Stomach smooth muscle (tissue), 2 donors: ENCODE measurements around the gene KCNJ6.
"Not testable (repeated sequence)": the region's sequence is repeated elsewhere in the genome, so short reads cannot be mapped to it uniquely, and the experiment has no call there.

Experiments used
- H3K27ac ChIP-seq: one replicate; pipeline ENCODE4 v1.7.0; 2013; ENCODE audit warnings: mild to moderate bottlenecking, low read length, inconsistent platforms
- H3K27me3 ChIP-seq, 2 donors: one replicate each; pipeline ENCODE4 v1.7.0; 2013; ENCODE audit warnings: low read length in 2 of 2; ENCODE audit not compliant: insufficient read depth in 2 of 2, control insufficient read depth in 1 of 2
- H3K36me3 ChIP-seq, 2 donors: one replicate each; pipeline ENCODE4 v1.7.0; 2013; ENCODE audit warnings: low read length in 2 of 2; ENCODE audit not compliant: control insufficient read depth in 2 of 2, insufficient read depth in 2 of 2
- H3K4me1 ChIP-seq: one replicate; pipeline ENCODE4 v1.7.0; 2013; ENCODE audit warnings: low read length; ENCODE audit not compliant: control insufficient read depth, insufficient read depth
- H3K4me3 ChIP-seq, 2 donors: one replicate each; pipeline ENCODE4 v1.7.0; 2013; ENCODE audit warnings: low read length in 2 of 2
- H3K9ac ChIP-seq, 2 donors: one replicate each; pipeline ENCODE4 v1.7.0; 2013; ENCODE audit warnings: low read length in 2 of 2, mild to moderate bottlenecking in 1 of 2
- H3K9me3 ChIP-seq, 2 donors: one replicate each; pipeline ENCODE4 v1.7.0; 2013; ENCODE audit warnings: low read length in 2 of 2; ENCODE audit not compliant: control insufficient read depth in 2 of 2
- donor health status: healthy.
- donor health status: Pancreatic carcinoma.

The KCNJ6 gene

DNA sequence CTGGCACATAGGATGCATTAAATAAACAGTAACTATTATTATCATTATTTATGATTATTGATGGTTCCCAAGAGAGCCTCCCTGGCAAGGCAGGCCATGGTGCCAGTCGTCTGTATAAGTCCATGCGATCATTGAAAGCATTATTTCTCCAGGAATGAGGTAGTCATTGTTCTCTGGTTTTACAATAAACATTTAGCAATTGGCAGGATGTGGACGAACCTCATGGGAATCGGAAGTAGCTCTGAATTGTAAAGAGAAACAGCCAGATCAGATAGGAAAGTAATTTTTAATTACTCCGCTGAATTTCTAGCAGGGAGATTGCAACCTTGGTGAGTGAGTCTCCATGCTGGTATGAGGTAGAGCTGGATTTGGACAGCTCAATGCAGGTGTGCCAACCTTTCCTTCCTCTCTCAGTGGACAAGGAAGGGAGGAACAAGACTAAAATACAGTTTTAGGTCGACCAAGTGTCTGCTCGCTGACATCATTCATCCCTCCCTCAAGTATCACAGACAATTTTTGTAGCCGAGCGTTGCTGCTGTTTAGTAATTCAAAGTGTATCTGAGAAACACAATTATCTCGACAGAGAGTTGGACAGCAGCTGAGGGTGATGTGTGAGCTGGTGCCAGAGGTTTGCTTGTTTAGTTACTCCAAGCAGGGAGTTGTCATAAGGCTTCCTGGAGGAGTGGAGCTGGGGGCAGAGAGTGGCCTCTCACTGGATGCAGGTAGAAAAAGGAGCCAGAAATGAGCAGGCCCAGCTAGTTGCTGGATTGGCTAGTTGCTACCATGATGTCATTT lies 250.8 kb downstream of the KCNJ6 start:
- Histone ChIP-seq H3K9ac (no peak overlapping the region), H3K27me3 (no peaks in the 10 kb centered on the region), H3K4me1 (no peaks in the 10 kb centered on the region), H3K27ac (no peak overlapping the region), H3K9me3 (no peaks in the 10 kb centered on the region), H3K36me3 (no peaks in the 10 kb centered on the region), H3K4me3 (no peak overlapping the region)

- peaks cover 16% of the 10 kb centered on the region for H3K4me1 ChIP-seq
- H3K27ac ChIP-seq, H3K9ac ChIP-seq, H3K4me3 ChIP-seq, H3K36me3 ChIP-seq, H3K27me3 ChIP-seq, H3K9me3 ChIP-seq: not testable (repeated sequence)
These were observed 254.0 kb downstream of the KCNJ6 start for GRCh38 chr21:37662227-37662626.

- no peak overlapping the region for H3K4me3 ChIP-seq
- H3K9me3 ChIP-seq = peaks cover 0 to 8% of the 10 kb centered on the region in 2 donors
- H3K27ac ChIP-seq = no peak overlapping the region
- peaks cover 16% of the 10 kb centered on the region for H3K4me1 ChIP-seq
- H3K27me3 ChIP-seq = no peaks in the 10 kb centered on the region
- H3K36me3 ChIP-seq = no peaks in the 10 kb centered on the region
- H3K9ac ChIP-seq = no peak overlapping the region
These were observed 255.5 kb downstream of the KCNJ6 start for GRCh38 chr21:37660709-37661108.

DNA sequence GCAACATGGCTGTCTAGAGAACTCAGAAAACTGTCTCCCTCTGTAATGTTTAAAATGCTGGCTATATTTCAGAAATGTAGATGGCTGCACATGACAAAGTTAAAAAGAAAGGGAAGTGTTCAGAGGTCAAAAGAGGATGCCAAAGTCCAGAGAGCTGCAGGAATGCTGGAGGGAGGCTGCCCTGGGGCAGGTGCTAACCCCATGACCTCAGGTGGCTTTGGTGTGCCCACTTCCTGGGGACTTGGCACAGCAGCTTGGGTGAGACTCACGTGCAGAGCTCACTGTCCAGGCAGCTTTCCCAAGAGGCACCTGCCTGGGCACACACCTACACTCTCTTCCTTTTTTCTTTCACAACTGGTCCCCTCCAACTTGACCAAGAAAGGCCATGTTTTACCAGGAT lies 256.4 kb downstream of the KCNJ6 start:
- Histone ChIP-seq H3K27ac (no peak overlapping the region), H3K4me3 (peak overlapping the region in 1 of 2 donors; percentile 34), H3K9ac (no peak overlapping the region), H3K36me3 (no peaks in the 10 kb centered on the region), H3K27me3 (no peaks in the 10 kb centered on the region), H3K4me1 (peaks cover 16% of the 10 kb centered on the region), H3K9me3 (peaks cover 0 to 8% of the 10 kb centered on the region in 2 donors)

GRCh38 chr21:37658817-37659458 lies 257.3 kb downstream of the KCNJ6 start:
- Histone ChIP-seq H3K4me1 (peaks cover 16% of the 10 kb centered on the region), H3K9me3 (peaks cover 0 to 8% of the 10 kb centered on the region in 2 donors), H3K27me3 (no peaks in the 10 kb centered on the region), H3K27ac (peak overlapping the region; percentile 69), H3K36me3 (no peaks in the 10 kb centered on the region), H3K4me3 (peak overlapping the region in 1 of 2 donors; percentile 54), H3K9ac (peak overlapping the region in 1 of 2 donors; percentile 39)

DNA sequence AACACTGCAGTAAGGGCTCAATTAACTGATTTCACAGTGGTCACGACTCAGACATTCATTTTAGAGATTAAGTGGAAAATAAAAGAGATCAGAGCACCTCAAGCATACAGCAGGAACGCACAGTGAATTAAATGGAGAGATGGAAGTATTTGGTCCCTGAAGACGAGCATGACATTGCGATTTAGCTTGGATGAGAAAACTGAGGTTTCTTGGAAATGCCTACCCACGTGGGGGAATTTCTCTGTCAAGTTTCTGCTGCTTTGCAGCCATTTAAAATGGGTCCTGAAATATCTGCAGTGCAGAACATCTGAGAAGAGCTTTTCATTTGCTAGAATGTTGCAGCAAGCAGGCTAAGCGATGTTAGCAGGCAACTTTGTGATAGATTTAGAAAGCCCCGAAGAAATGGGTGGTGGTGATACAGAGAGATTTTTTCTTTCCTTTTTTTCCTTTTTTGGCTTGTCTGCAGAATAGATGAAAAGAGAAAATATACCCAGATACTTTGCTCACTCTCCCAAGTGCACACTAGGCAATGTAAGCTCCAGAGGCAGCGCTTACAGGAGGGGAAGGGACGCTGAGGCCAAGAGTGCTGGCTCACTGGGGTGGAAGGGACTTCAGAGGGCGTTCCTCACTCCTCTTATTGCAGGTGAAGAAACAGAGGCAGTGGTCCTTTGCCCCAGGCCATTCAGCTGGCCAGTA lies 258.0 kb downstream of the KCNJ6 start:
- Histone ChIP-seq H3K4me3 (peak overlapping the region; percentile 52 to 54), H3K9ac (peak overlapping the region in 1 of 2 donors; percentile 13)

GRCh38 chr21:37656899-37657298 lies 259.4 kb downstream of the KCNJ6 start:
- Histone ChIP-seq H3K27ac (no peak overlapping the region), H3K27me3 (peaks cover 0 to 5% of the 10 kb centered on the region in 2 donors), H3K4me1 (peaks cover 16% of the 10 kb centered on the region), H3K4me3 (no peak overlapping the region), H3K9ac (no peak overlapping the region), H3K9me3 (peaks cover 0 to 8% of the 10 kb centered on the region in 2 donors), H3K36me3 (no peaks in the 10 kb centered on the region)

More for the DNA sequence above, 258.0 kb downstream of the KCNJ6 start:
- no peaks in the 10 kb centered on the region for H3K27me3 ChIP-seq
- peak overlapping the region; percentile 69 for H3K27ac ChIP-seq
- H3K4me1 ChIP-seq = peaks cover 16% of the 10 kb centered on the region
- H3K36me3 ChIP-seq = no peaks in the 10 kb centered on the region
- peaks cover 0 to 8% of the 10 kb centered on the region in 2 donors for H3K9me3 ChIP-seq

DNA sequence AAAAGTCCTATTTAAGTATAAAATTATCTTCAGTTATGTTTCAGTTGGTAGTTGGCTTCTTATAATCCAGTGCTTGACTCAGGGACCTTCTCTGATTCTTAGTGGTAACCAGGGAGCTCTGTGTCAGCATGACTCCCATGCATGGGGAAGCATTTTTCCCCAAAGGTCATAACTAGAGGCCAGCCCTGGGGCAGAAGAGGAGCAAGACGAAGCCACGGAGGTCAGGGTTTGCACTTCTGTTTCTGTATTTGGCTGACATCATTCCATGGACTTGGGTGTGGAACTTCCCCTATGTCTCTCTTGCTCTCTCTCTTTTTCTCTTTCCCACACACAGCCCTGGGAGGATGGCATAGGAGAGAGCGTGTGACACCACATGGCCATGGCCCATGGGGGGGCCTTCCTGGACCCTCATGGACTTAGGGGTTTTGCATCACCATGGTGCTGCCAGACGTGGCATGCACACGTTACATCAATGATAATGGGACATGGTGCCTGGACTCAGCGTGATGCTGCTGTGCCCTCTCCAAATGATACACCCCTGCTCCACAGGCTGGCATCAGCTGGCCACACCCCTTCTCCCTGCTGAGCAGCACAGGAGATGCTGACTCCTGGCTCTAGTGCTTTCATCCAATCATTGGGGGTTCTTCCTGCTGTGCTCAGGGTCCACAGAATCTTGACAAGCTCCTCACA lies 260.5 kb downstream of the KCNJ6 start:
- Histone ChIP-seq H3K4me1 (peaks cover 16% of the 10 kb centered on the region), H3K4me3 (no peak overlapping the region), H3K36me3 (no peaks in the 10 kb centered on the region), H3K9ac (no peak overlapping the region), H3K9me3 (peaks cover 0 to 8% of the 10 kb centered on the region in 2 donors), H3K27me3 (peaks cover 0 to 5% of the 10 kb centered on the region in 2 donors), H3K27ac (no peak overlapping the region)

DNA sequence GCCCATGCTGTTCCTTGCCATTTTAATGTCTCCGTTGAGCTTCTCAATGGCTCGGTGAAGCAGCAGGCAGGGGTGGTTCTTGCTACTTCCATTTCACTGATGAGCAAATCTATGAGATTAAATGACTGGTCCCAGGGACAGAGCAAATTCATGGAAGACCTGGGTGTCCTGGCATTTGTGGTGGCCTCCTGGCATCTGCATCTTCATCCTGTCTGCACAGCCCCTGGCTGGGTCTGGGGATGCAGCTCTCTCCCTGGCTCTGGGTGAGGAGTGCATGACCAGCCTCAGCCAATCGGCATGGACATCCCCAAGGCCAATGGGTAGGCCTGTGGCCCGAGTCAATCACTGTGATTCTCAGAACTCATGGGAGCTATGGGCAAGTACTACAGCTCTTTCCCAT lies 261.7 kb downstream of the KCNJ6 start:
- Histone ChIP-seq H3K27ac (no peak overlapping the region), H3K27me3 (peaks cover 0 to 5% of the 10 kb centered on the region in 2 donors), H3K9ac (no peak overlapping the region), H3K4me1 (peaks cover 16% of the 10 kb centered on the region), H3K9me3 (no peaks in the 10 kb centered on the region), H3K4me3 (no peak overlapping the region), H3K36me3 (no peaks in the 10 kb centered on the region)

GRCh38 chr21:37653201-37653600 lies 263.1 kb downstream of the KCNJ6 start:
- no peak overlapping the region for H3K9ac ChIP-seq
- no peaks in the 10 kb centered on the region for H3K36me3 ChIP-seq
- no peaks in the 10 kb centered on the region for H3K9me3 ChIP-seq
- peaks cover 5% of the 10 kb centered on the region for H3K4me1 ChIP-seq
- peaks cover 0 to 5% of the 10 kb centered on the region in 2 donors for H3K27me3 ChIP-seq
- H3K27ac ChIP-seq = no peak overlapping the region
- H3K4me3 ChIP-seq = no peak overlapping the region
